GM19452 (cell line): ENCODE results near the gene JMJD1C.
"Not testable (repeated sequence)": the region's sequence is repeated elsewhere in the genome, so short reads cannot be mapped to it uniquely, and the experiment has no call there.

ENCODE experiments used
- ATAC-seq: cut with Tn5 transposase; IDR thresholded peaks from one replicate; pipeline ENCODE4 v1.9.1; 2021; ENCODE audit not compliant: unreplicated experiment

The JMJD1C gene

DNA sequence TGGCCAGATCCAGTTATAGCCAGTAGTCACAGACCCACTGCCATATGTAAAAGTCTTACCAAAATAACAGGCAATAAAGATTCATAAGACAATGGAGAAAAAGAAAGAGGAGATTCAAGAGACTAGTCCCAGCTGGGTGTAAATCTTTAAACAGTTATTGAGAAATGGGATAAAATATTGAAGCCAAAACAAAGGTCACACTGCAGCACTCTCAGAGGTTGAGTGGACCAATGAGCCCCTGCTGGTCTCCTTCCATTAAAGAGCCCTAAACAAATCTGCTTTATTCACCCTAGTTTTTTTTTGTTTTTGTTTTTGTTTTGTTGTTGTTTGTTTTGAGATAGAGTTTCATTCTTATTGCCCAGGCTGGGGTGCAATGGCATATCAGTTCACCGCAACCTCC is 98.8 kb downstream of the JMJD1C start:
- ATAC-seq, result no peak

DNA sequence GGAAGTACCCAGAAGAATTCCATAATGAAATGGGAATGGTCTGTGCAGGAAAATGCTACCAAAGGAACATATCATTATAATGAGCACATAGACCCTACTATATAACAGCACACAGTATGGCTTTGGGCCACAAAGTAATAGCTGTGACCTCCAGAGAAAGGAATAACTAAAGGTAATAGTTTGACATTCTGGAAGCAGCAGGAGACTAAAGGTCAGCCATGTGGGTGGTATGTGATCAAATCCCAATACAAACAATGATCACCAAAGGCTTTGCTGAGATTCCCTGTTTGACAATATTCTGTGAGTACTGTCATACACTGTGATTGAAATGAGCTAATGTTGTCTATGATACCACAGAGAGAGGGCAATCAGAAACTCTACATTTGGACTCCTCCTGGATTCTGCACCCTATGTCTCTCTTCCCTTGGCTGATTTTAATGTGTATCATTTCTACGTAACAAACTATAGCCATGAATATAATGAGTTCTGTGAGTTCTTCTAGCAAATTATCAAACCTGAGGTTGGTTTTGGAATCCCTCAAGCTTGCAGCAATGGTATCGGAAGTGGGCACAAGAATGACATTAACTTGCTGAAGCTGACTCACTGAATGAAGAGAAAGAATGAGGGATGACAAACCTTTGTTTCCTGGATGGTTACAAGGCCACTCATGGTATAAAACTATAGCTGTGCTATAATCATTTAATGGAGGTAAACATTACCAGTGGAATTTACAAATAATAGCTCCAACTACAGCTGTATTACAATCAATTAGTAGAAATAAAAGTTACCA is 99.6 kb downstream of the JMJD1C start:
- no peak for ATAC-seq

DNA sequence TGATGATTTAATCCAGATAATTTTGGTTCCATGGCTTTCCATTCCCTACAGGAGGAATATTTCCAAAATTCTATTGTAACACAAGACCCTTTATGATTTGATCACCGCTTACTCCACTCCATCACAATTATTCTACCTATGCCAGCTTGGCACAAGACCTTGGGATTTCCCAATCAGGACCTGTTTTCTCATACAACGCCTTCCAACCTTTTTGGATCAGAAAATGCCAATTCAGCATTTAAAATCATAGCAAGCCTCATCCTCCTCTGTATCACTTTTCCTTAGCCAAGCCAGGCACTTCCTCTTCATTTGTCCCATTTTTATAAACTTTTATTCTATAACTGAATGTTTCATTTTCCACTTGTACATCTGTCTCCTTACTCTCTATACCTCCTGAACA is 100.9 kb downstream of the JMJD1C start:
- no peak for ATAC-seq

DNA sequence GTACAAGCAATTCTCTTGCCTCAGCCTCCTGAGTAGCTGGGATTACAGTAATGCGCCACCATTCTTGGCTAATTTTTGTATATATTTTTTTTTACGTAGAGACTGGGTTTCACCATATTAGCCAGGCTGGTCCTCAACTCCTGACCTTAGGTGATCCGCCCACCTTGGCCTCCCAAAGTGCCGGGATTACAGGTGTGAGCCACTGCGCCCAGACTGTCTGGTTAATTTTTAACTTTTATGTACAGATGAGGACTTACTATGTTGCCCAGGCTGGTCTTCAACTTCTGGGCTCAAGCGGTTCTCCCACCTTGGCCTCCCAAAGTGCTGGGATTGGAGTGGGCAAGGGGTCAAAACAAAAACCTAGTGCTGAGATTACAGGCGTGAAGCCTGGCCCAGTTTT is 101.8 kb downstream of the JMJD1C start:
- ATAC-seq, result no peak

DNA sequence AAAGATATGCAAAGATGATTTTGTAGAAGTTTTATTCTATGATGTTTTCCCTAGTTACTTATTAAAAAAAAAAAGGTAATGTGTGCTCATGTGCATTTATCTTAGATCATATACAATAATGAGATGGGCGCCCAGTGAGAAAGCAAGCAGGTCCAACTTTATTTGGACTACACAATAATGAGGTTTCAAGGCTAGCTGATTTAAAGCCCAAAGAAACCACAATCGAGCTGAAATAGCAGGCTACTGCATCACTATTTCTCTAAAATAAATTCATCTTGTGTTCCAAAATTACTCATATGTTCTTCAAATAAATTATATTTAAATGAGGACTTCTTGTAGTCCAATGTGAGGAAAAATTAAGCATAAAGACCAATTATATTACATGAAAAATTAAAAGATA is 110.1 kb downstream of the JMJD1C start:
- no peak for ATAC-seq

DNA sequence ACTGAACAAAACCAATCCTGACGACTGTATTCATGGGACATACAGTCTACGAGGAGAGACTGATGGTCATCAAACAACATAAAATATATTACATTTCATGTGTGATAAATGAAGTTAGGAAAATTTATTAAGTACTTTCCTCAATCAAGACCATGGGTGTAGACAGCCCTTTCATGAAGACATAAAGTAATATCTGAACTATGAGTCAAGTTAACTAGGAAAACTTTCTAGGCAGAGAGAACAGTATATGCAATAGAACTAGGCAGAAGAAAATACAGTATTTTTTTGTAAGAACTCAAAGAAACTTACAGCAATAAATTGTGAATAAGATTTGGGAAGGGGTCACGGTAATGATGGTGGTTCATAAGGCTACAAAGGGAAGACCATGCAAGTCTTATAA is 112.8 kb downstream of the JMJD1C start:
- ATAC-seq, result no peak

DNA sequence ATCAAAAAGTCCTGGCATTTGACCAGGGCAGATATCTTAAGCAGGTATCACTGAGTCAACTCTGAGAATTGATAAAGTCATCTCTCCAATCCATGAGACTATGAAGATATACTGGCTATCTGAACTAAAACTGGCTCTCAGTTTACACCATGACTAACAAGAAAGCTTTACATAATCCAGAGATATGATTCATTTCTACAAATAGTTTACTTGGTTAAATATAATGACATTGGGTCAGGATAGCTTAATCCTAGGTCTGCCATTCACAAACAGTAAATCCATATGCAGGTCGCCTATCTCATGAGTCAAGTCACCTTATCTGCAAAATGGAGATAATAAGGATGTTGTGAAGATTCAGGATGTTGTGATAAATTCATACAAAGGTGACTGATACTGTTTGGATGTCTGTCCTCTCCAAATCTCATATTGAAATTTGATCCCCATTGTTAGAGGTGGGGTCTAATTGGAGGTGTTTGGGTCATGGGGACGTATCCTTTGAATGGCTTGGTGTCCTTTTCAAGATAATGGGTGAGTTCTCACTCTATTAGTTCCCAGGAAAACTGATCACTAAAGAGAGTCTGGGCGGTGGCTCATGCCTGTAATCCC is 117.4 kb downstream of the JMJD1C start:
- ATAC-seq, result no peak

DNA sequence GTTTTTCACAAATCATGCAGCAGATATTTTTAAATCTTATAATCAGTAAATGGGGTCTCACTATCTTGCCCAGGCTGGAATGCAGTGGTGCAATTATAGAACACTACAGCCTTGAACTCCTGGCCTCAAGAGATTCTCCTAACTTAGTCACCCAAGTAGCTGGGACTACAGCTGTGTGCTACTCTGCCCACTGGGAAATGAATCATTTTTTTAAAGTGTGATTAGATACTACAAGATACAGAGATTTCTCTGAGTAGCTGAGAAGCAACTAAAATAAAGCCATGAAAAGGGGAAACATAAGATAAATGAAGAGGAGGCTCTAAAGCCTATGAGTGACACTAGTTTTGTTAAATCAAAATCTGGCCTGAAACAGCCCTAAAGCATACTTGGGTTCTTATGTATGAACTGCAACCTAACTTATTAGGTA is 119.7 kb downstream of the JMJD1C start:
- ATAC-seq, result no peak

DNA sequence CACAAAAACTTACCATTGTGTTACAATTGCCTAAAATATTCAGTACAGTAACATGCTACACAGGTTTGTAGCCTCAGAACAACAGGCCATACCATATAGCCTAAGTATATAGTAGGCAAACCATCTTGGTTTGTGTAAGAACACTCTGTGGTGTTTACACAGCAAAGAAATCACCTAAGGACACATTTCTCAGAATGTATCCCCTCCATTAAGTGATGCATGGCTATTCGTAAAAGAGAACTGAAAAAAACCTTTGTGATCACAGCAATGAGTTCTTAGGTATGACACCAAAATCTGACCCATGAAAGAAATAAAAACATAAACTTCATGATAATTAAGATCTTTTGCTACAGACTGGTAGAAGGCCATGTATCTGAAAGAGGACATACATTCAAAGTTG is 121.5 kb downstream of the JMJD1C start:
- ATAC-seq, result no peak

DNA sequence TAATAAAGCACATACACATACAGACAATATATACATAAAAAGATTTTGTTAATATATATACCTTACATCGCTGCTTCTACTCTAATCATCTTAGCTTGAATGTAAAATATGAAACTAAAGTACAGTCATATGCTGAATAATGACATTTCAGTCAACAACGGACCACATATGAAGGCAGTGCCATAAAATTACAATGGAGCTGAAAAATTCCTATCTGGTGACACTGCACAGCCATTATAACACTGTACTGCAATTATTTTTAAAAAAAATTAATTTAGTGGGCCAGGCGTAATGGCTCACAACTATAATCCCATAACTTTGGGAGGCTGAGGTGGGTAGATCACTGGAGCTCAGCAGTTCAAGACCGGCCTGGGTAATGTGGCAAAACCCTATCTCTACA is 122.3 kb downstream of the JMJD1C start:
- ATAC-seq, result no peak

DNA sequence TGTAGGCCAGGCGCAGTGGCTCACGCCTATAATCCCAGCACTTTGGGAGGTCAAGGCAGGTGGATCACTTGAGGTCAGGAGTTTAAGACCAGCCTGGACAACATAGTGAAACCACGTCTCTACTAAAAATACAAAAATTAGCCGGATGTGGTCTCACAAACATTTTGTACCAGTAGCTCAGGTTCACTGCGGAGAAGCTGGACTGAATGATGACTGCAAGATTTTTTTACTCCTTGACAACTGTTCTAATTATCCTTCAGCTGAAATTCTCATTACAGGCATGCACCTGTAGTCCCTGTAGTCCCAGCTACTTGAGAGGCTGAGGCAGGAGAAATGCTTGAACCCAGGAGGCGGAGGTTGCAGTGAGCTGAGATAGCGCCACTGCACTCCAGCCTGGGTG is 126.1 kb downstream of the JMJD1C start:
- ATAC-seq, result not testable (repeated sequence)

DNA sequence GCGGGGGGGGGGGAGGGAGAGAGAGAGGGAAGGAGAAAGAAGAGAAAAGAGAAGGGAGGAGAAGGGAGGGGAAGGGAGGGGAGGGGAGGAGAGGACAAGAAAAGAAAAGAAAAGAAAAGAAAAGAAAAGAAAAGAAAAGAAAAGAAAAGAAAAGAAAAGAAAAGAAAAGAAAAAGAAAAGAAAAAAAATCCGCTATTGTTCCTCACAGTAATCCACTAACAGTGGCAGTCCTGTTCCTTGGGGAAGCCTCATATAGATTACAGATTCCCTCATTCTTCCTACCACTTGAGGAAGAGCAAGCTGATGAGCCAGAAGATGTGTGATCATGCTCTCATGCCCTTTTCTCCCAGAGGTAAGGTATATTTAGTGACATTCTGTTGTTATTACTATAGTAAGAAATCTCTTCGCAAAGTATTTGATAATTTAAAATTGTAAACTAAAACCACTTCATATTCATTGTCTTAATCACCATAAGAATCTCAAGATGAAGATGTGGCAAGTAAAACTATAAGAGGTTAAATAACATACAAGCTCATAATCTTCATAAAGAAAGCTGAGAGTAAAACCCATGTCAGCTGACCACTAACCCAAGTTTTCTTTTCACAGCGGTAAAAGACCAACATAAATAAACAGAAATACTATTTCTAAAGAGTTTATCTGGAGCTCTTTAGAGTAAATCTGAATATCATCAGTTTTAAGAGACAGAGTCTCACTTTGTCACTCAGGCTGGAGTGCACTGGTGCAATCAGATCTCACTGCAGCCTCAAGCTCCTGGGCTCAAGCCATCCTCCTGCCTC is 128.1 kb downstream of the JMJD1C start:
- ATAC-seq, result no peak

DNA sequence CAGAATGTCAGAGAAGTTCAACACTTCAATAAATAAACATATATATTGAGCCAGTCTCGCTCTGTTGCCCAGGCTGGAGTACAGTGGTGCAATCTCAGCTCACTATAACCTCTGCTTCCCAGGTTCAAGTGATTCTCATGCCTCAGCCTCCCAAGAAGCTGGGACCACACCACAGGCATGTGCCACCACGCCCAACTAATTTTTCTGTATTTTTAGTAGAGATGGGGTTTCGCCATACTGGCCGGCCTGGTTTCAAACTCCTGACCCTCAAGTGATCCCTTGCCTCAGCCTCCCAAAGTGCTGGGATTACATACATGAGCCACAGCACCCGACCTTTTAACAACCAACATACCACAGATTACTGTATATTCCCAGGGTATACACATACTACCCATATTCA is 134.2 kb downstream of the JMJD1C start:
- no peak for ATAC-seq

DNA sequence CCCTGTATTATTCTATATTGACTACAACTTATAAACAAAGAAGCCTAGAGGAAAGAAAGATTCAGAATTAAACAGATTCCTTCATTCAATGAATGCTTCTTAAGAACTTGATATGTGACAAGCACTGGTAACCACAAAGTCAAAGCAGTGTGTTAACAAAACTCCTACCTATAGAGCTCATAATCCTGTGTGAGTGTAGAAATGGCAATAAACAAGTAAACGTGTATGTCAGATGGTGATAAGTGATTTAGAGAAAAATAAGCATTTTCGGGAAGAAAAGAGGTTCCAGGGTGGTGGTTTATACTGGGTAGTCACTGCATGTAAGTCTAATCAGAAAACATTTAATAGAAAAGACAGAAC is 141.3 kb downstream of the JMJD1C start:
- ATAC-seq, result no peak

DNA sequence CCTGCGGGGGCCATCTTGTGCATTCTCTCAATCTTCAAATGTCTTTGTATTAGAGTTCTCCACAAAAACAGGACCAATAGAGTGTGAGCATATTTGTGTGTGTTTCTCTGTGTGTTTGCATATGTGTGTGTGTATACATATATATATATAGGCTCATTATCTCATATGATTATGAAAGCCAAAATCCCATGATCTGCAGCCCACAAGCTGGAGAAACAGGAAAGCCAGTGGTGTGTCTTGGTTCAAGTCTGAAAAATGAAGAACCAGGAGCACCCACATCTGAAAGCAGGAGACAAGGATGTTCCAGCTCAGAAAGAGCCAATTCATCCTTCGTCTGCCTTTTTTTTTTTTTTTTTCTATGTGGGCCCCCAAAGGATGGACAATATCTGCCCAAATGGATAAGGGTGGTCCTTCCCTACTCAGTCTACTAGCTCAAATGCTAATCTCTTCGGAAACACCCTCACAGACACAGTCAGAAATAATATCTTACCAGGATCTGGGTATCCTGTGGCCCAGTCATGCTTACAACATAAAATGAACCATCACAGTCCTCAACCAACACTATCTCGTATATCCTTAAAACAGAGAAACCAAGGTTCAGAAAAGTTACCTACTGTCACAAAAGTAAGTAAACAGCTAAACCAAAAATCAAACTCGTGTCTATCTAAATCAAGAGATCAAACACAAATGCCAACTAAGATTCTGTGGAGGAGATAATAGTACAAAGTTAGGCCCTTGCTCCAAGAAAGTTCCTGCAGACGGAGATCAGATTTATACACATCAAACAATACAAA is 141.9 kb downstream of the JMJD1C start:
- ATAC-seq, result no peak

DNA sequence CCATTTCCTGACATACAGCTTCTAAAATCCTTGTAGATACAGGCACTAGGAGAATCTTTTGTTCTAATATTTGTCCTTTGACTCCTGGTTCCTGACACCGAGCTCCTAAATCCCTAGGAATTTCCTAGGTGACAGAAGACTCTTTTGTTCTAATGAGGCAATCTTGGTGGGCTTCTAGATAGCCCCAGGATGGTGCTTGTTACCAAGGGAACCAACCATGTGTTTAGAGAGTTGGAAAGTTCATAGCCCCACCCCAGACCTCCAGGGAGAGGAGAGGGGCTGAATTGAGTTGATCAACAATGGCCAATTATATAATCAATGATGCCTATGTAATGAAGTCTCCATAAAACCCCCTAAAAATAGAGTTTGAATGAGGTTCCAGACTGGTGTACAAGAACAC is 145.1 kb downstream of the JMJD1C start:
- ATAC-seq, result no peak

DNA sequence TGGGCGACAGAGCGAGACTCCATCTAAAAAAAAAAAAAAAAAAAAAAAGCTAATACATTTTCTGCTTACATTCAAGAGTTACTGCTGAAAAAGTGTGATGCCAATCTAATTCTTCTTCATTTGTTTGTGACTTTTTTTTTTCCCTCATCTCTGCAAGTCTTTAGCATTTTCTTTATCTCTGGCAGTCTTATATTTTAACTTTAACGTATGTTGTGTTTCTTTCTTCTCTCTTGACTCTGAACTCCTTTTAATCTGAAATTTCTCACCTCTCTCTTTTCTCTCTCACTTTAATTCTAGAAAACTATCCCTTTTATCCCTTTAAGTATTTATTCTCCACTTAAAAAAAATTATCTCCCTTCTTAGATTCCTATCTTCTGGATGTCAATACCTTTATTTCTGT is 146.5 kb downstream of the JMJD1C start:
- ATAC-seq, result no peak

DNA sequence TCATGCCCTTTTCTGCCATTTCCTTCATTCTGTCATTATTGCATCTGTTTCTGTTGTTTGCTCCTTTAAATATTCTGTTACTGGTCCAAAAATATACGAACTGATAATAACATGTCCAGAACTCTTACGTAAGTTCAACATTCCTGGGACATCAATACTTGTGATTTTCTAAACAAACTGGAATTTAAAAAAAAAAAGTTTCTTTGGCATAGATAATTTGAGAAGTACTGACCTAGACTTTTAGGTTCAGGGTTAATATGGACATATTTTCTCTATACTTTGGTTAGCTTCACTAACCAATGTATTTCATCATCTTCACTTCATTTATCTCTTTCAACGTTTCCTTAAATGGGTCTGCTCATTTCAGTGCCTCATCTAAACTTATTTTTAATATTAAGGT is 147.3 kb downstream of the JMJD1C start:
- ATAC-seq, result no peak

DNA sequence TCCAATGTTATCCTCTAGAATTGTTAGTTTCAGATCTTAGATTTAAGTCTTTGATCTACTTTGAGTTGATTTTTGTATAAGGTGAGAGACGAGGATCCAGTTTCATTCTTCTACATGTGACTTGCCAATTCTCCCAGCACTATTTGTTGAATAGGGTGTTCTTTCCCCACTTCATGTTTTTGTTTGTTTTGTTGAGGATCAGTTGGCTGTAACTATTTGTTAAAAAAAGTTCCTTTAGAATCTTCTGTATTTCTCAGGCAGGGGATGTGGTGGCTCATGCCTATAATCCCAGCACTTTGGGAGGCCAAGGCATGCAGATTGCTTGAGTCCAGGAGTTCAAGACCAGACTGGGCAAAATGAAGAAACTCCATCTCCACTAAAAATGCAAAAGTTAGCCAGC is 151.8 kb downstream of the JMJD1C start:
- ATAC-seq, result no peak

DNA sequence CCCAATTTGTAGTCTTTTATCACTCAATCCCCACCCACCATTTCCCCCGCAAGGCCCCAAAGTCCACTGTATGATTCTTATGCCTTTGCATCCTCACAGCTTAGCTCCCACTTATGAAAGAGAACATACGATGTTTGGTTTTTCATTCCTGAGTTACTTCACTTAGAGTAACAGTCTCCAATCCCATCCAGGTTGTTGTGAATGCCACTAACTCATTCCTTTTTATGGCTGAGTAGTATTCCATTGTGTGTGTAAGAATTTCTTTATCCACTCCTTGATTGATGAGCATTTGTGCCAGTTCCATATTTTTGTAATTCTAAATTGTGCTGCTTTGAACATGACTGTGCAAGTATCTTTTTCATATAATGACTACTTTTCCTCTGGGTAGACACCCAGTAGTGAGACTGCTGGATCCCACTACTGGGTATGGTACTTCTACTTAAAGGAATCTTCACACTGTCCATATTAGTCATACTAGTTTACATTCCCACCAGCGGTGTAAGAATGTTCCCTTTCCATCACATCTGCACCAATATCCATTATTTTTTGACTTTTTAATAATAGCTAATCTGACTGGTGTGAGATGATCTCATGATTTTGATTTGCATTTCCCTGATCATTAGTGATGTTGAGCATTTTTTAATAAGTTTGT is 152.6 kb downstream of the JMJD1C start:
- no peak for ATAC-seq

DNA sequence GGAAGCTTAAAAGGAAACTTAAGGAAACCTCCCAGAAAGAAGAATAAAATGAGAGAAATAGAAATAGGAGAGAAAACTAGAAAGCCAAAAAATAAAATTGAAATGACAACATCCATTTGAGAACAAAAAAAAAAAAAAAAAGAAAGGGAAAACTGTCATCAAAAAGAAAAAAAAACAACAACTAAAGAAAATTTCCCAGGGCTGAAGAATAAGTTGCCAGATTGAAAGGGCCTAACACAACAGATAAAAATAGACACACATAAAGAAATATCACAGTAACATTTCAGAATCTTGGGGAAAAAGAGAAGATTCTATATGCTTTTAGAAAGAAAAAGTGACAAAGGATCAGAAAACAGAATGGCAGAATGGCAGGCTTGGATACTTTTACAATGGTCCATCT is 157.1 kb downstream of the JMJD1C start:
- ATAC-seq, result no peak
